Endothelial cell of umbilical vein (primary cell): ENCODE data around the gene GPX8. TPM values are rescaled to one million over a fixed set of nuclear protein-coding genes. Genes with fewer than 3 reads are reported as not detected.

Source experiments
- BruUV-seq: library from RNA; stranded (reverse); fragments of 400-500 nt; replicated peaks from 2 replicates; lab custom pipeline; 2021; lab: Mats Ljungman, UMichigan
- CTCF ChIA-PET: fragments of 300-600, 350-600 bp; sonication (Branson Sonifier 250); formaldehyde crosslinking; loops from one replicate; lab custom pipeline; 2021; ENCODE audit warnings: antibody characterized with exemption, inconsistent platforms; lab: Charles Lee
- POLR2A ChIA-PET: fragments of 300-600, 350-600 bp; sonication (Branson Sonifier 250); formaldehyde crosslinking; loops from one replicate; lab custom pipeline; 2021; ENCODE audit warnings: antibody characterized with exemption, inconsistent platforms; lab: Charles Lee
- DNase-seq: peaks from one replicate; pipeline ENCODE4 v3.0.0-alpha.2; 2011; ENCODE audit warnings: low read depth, low spot score
- FAIRE-seq: peaks from 2 replicates; lab custom pipeline; 2011; peaks lifted over from hg19 to GRCh38; lab: Jason Lieb, UNC
- H2AFZ ChIP-seq: 2 replicates; pipeline ENCODE4 v1.6.0; 2012; ENCODE audit warnings: low read depth, low read length, control low read depth, inconsistent platforms
- H3K27ac ChIP-seq: 2 replicates; pipeline ENCODE4 v1.5.1; 2011; ENCODE audit warnings: low read depth, mild to moderate bottlenecking, control low read depth, low read length, moderate library complexity; ENCODE audit not compliant: insufficient read depth
- H3K27me3 ChIP-seq, 2 experiments: 2 replicates each; pipeline versions ENCODE4 v1.6.0 to v1.6.1; 2011; ENCODE audit warnings: low read length in 2 of 2, mixed read lengths in 1 of 2; ENCODE audit not compliant: control insufficient read depth in 2 of 2, insufficient read depth in 2 of 2
- H3K36me3 ChIP-seq, 2 experiments: 2 replicates in 1 of 2; 3 replicates in 1 of 2; pipeline ENCODE4 v1.5.1; 2011; ENCODE audit warnings: low read length in 2 of 2, mild to moderate bottlenecking in 1 of 2, moderate library complexity in 1 of 2; ENCODE audit not compliant: control insufficient read depth in 2 of 2, insufficient read depth in 2 of 2; ENCODE audit errors: extremely low read depth in 1 of 2
- H3K4me1 ChIP-seq: 3 replicates; pipeline ENCODE4 v1.5.1; 2011; ENCODE audit warnings: mild to moderate bottlenecking, low read length; ENCODE audit not compliant: control insufficient read depth, insufficient read depth; ENCODE audit errors: extremely low read depth
- H3K4me2 ChIP-seq: 2 replicates; pipeline ENCODE4 v1.6.1; 2011; ENCODE audit warnings: low read length, control low read depth, mixed read lengths; ENCODE audit not compliant: insufficient read depth
- H3K4me3 ChIP-seq, 3 experiments: fragments of 200-600 bp in 1 of 3; sonication (generic), shearing (Covaris generic) in 1 of 3; replicated peaks in 1 of 3; 2 replicates each; pipeline ENCODE4 v1.5.1; 2011 to 2016; ENCODE audit warnings: control low read depth in 3 of 3, low read length in 3 of 3, mild to moderate bottlenecking in 2 of 3, inconsistent platforms in 1 of 3, low read depth in 1 of 3, moderate library complexity in 1 of 3; ENCODE audit not compliant: insufficient read depth in 1 of 3
- H3K79me2 ChIP-seq: 2 replicates; pipeline ENCODE4 v1.6.0; 2012; ENCODE audit warnings: low read length, inconsistent platforms; ENCODE audit not compliant: control insufficient read depth, insufficient read depth
- H3K9ac ChIP-seq: replicated peaks from 2 replicates; pipeline ENCODE3; 2011; ENCODE audit warnings: low read length, control low read depth; ENCODE audit not compliant: insufficient read depth; ENCODE audit errors: extremely low read depth
- H3K9me1 ChIP-seq: replicated peaks from 3 replicates; pipeline ENCODE4 v1.6.0; 2011; ENCODE audit warnings: mild to moderate bottlenecking, low read length; ENCODE audit not compliant: control insufficient read depth, insufficient read depth; ENCODE audit errors: extremely low read depth
- H3K9me3 ChIP-seq: replicated peaks from 2 replicates; pipeline ENCODE4 v1.5.1; 2012; ENCODE audit warnings: low read length, inconsistent platforms; ENCODE audit not compliant: control insufficient read depth, insufficient read depth
- H4K20me1 ChIP-seq: replicated peaks from 2 replicates; pipeline ENCODE3; 2011; ENCODE audit warnings: mild to moderate bottlenecking, low read length; ENCODE audit not compliant: control insufficient read depth, insufficient read depth; ENCODE audit errors: extremely low read depth
- CTCF ChIP-seq, 2 donors: IDR thresholded peaks; 1 replicate in 1 of 2; 2 replicates in 1 of 2; pipeline ENCODE4 v1.5.1; 2011; ENCODE audit warnings: low read length in 2 of 2, mild to moderate bottlenecking in 2 of 2, moderate library complexity in 2 of 2, control low read depth in 1 of 2, inconsistent platforms in 1 of 2, low read depth in 1 of 2; ENCODE audit not compliant: insufficient read depth in 1 of 2; ENCODE audit errors: extremely low read depth in 1 of 2
- EZH2 ChIP-seq: IDR thresholded peaks from 2 replicates; pipeline ENCODE4 v1.6.1; 2012; ENCODE audit warnings: borderline replicate concordance, low read depth, mild to moderate bottlenecking, moderate library complexity, low read length, inconsistent platforms; ENCODE audit not compliant: severe bottlenecking
- FOS ChIP-seq: IDR thresholded peaks from 2 replicates; pipeline ENCODE4 v1.6.1; 2011; ENCODE audit warnings: mild to moderate bottlenecking, low read length, moderate library complexity, borderline replicate concordance; ENCODE audit not compliant: insufficient read depth
- GATA2 ChIP-seq: IDR thresholded peaks from 2 replicates; pipeline ENCODE4 v1.7.0; 2011; ENCODE audit warnings: low read depth, mild to moderate bottlenecking, moderate library complexity, mixed read lengths, low read length; ENCODE audit not compliant: insufficient read length, insufficient read depth
- JUN ChIP-seq: IDR thresholded peaks from 2 replicates; pipeline ENCODE4 v1.6.1; 2011; ENCODE audit warnings: borderline replicate concordance, low read depth; ENCODE audit not compliant: insufficient read length, insufficient read depth
- MAX ChIP-seq: IDR thresholded peaks from 2 replicates; pipeline ENCODE4 v1.6.1; 2011; ENCODE audit not compliant: insufficient read depth, insufficient read length
- MYC ChIP-seq: IDR thresholded peaks from one replicate; pipeline ENCODE4 v1.6.1; 2011; ENCODE audit warnings: mild to moderate bottlenecking, low read depth, low read length
- POLR2A ChIP-seq: IDR thresholded peaks from 2 replicates; pipeline ENCODE4 v1.6.1; 2012; ENCODE audit warnings: low read depth, mild to moderate bottlenecking, control low read depth, low read length
- POLR2AphosphoS5 ChIP-seq: IDR thresholded peaks from 2 replicates; pipeline ENCODE4 v1.6.1; 2012; ENCODE audit warnings: low read depth, mild to moderate bottlenecking, control low read depth, low read length, moderate library complexity; ENCODE audit not compliant: insufficient read depth
- dilution Hi-C: fragments of 300-500 bp; cut with MboI; formaldehyde crosslinking; loops from one replicate; pipeline ENCODE4 v1.15.0; 2019; ENCODE audit warnings: low sequenced_read_pairs; ENCODE audit not compliant: extremely low pct_ligation_motif_present
- intact Hi-C: fragments of 100-400 bp; cut with micrococcal nuclease; formaldehyde crosslinking; loops from one replicate; pipeline ENCODE4 v1.10.0; 2022
- polyA plus RNA-seq, 4 experiments: library from polyadenylated mRNA; depleted of rRNA in 3 of 4; stranded (reverse) in 3 of 4; unstranded in 1 of 4; fragments of >200 nt; gene quantifications; 2 replicates each; pipeline versions ENCODE4 v1.2.1 to v1.2.3, GENCODE V29; 2011 to 2012; ENCODE audit warnings: missing spikeins in 1 of 4
- total RNA-seq: library from RNA; stranded (reverse); gene quantifications from 2 replicates; pipeline ENCODE4 v1.2.3, GENCODE V29; 2021

The GPX8 gene
- total and polyA plus RNA-seq, 2 donors (not counting 3 experiments of a cell fraction or from before 2014, with no cell fraction given): 60.1 to 147 TPM

GRCh38 chr5:55149308-55149795, 10.6 kb upstream of the GPX8 start:
- Histone ChIP-seq H3K9me3 (no peaks in the 10 kb centered on the region), H4K20me1 (no peaks in the 10 kb centered on the region), H3K4me1 (peaks cover 27% of the 10 kb centered on the region), H3K4me2 (no peak overlapping the region), H3K27me3 (no peaks in the 10 kb centered on the region), H3K9me1 (no peaks in the 10 kb centered on the region), H3K36me3 (no peaks in the 10 kb centered on the region), H2AFZ (no peak overlapping the region), H3K9ac (no peak overlapping the region), H3K79me2 (no peaks in the 10 kb centered on the region), H3K27ac (no peak overlapping the region), H3K4me3 (no peak overlapping the region)
- intact Hi-C loops: no loop called here
- BruUV-seq: no TSS peak
- no peak for TF ChIP-seq JUN
- no peak for TF ChIP-seq FOS
- TF ChIP-seq MAX: no peak
- TF ChIP-seq EZH2: no peak
- TF ChIP-seq CTCF (IDR thresholded peaks at IDR 0.05; ENCODE audit: extremely low read depth in 1 of 2, insufficient read depth in 1 of 2, low read depth in 1 of 2, low read length in 2 of 2): no peak
- no peak for TF ChIP-seq POLR2AphosphoS5
- TF ChIP-seq GATA2: no peak
- no peak for TF ChIP-seq MYC
- no peak for TF ChIP-seq POLR2A
- ChIA-PET POLR2A (no interaction called here), CTCF (interaction anchor here (2.8 to 4.9 kb wide), 3 partner anchors 11 to 243 kb away, joined by 19 to 37 read pairs (median 21); partner anchors contain the start of gene GPX8)
- DNase-seq: no peak
- FAIRE-seq: no peak
- dilution Hi-C loops: loop anchor here (25.0 kb wide), 1 partner anchor 162 kb away; the partner anchor contains the start of gene ESM1
